ENCODE results near the gene SRP72.
"Not testable (repeated sequence)": the region's sequence is repeated elsewhere in the genome, so short reads cannot be mapped to it uniquely, and the experiment has no call there.

The SRP72 gene

DNA sequence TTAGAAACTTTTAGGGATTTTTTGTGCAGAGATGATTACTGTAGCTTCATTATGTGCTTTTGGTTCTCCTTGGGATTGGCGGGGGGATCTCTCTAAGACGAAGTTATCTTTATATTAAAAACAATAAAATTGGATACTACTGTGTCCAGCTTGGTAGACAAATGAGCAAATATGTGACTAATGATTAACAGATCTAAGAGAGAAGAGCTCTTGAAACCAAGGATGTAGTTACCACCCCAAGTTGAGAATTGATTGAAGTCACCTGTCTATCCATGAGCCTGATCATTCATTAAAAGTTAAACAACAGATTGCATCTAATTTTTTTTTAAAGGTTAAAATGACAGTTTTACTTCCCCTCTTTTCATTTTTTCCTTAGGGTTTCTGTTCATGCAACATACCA, 22.7 kb upstream of the SRP72 start:
- Histone ChIP-seq H3K4me1 (ENCODE audit: insufficient read depth, low read length) (peaks cover 29% of the 10 kb centered on the region), H3K9me3 (ENCODE audit: insufficient read depth, low read length, severe bottlenecking) (no peaks in the 10 kb centered on the region), H2AFZ (ENCODE audit: low read depth, low read length) (no peak overlapping the region), H3K36me3 (ENCODE audit: insufficient read depth, low read length) (peaks cover 99% of the 10 kb centered on the region), H3K79me2 (ENCODE audit: insufficient read depth, low read length) (peaks cover 96% of the 10 kb centered on the region), H3K4me2 (ENCODE audit: insufficient read depth, low read length) (peak overlapping the region; percentile 23; the same call in 1 of the 2 replicates), H3K27me3 (ENCODE audit: insufficient read depth, low read length, poor library complexity) (no peaks in the 10 kb centered on the region), H3K4me3 (ENCODE audit: low read depth in 1 of 2, low read length in 2 of 2) (no peak overlapping the region), H4K20me1 (ENCODE audit: insufficient read depth, low read length) (peaks cover 65% of the 10 kb centered on the region), H3K9ac (ENCODE audit: low read depth, low read length) (no peak overlapping the region), H3K27ac (ENCODE audit: low read length) (no peak overlapping the region)
- ATAC-seq (ENCODE audit: insufficient read depth, low read depth) (no peak), DNase-seq (no peak)
- TF ChIP-seq EZH2 (IDR thresholded peaks at IDR 0.05; ENCODE audit: borderline replicate concordance, low read depth, low read length, severe bottlenecking), result no peak
- TF ChIP-seq, protein P1, sequence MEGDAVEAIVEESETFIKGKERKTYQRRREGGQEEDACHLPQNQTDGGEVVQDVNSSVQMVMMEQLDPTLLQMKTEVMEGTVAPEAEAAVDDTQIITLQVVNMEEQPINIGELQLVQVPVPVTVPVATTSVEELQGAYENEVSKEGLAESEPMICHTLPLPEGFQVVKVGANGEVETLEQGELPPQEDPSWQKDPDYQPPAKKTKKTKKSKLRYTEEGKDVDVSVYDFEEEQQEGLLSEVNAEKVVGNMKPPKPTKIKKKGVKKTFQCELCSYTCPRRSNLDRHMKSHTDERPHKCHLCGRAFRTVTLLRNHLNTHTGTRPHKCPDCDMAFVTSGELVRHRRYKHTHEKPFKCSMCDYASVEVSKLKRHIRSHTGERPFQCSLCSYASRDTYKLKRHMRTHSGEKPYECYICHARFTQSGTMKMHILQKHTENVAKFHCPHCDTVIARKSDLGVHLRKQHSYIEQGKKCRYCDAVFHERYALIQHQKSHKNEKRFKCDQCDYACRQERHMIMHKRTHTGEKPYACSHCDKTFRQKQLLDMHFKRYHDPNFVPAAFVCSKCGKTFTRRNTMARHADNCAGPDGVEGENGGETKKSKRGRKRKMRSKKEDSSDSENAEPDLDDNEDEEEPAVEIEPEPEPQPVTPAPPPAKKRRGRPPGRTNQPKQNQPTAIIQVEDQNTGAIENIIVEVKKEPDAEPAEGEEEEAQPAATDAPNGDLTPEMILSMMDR (IDR thresholded peaks at IDR 0.05; ENCODE audit: borderline replicate concordance, extremely low read depth, low read length, poor library complexity, severe bottlenecking), result no peak

DNA sequence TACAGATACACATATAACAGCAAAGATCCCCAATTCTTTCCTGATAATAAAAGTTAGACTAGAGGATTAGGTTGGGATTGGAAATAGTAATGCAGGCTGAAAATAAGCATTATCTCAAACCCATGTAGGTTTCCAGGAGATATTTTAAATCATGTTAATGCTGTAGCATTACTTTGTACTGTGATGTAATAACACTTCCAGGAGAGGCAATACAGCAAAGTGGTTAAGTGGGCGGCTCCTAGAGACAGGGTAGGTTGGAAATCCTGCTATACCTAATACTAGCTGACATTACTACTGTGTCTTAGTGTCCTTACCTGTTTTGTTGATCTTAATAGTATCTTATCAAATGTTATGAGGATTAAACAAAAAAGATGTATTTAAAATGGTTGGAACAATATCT, 21.7 kb upstream of the SRP72 start:
- no peaks in the 10 kb centered on the region for H3K27me3 ChIP-seq (ENCODE audit: insufficient read depth, low read length, poor library complexity)
- no peak for TF ChIP-seq EZH2 (IDR thresholded peaks at IDR 0.05; ENCODE audit: borderline replicate concordance, low read depth, low read length, severe bottlenecking)
- TF ChIP-seq, protein P1 (IDR thresholded peaks at IDR 0.05; ENCODE audit: borderline replicate concordance, extremely low read depth, low read length, poor library complexity, severe bottlenecking), result no peak
- H3K4me1 ChIP-seq (ENCODE audit: insufficient read depth, low read length), result peaks cover 20% of the 10 kb centered on the region
- H2AFZ ChIP-seq (ENCODE audit: low read depth, low read length), result no peak overlapping the region
- no peak overlapping the region for H3K4me3 ChIP-seq (ENCODE audit: low read depth in 1 of 2, low read length in 2 of 2)
- no peak overlapping the region for H3K9ac ChIP-seq (ENCODE audit: low read depth, low read length)
- H3K9me3 ChIP-seq (ENCODE audit: insufficient read depth, low read length, severe bottlenecking), result no peaks in the 10 kb centered on the region
- H3K79me2 ChIP-seq (ENCODE audit: insufficient read depth, low read length), result peaks cover 86% of the 10 kb centered on the region
- H4K20me1 ChIP-seq (ENCODE audit: insufficient read depth, low read length), result peaks cover 55% of the 10 kb centered on the region; the same call in 1 of the 2 replicates
- DNase-seq (no peak), ATAC-seq (ENCODE audit: insufficient read depth, low read depth) (0 out of 3 replicates have a peak, but pooled peaks have one; percentile 31)
- H3K4me2 ChIP-seq (ENCODE audit: insufficient read depth, low read length), result no peak overlapping the region
- no peak overlapping the region for H3K27ac ChIP-seq (ENCODE audit: low read length)
- H3K36me3 ChIP-seq (ENCODE audit: insufficient read depth, low read length), result peaks cover 98% of the 10 kb centered on the region

DNA sequence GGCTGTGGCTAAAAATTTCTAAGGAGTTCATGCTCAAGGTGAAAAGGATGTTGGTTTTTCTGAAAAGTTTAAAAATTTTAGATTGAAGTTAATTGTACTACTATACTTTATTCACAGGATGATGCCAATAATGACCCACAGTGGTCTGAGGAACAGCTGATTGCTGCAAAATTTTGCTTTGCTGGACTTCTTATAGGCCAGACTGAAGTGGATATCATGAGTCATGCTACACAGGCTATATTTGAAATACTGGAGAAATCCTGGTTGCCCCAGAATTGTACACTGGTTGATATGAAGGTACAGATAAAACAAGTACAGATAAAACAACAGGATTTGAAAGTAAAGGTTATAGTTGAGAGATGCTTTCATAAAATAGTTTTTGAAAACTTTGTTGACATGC, 19.1 kb upstream of the SRP72 start:
- no peak overlapping the region for H3K4me2 ChIP-seq (ENCODE audit: insufficient read depth, low read length)
- no peak overlapping the region for H3K4me3 ChIP-seq (ENCODE audit: low read depth in 1 of 2, low read length in 2 of 2)
- H3K36me3 ChIP-seq (ENCODE audit: insufficient read depth, low read length), result peaks cover 96% of the 10 kb centered on the region
- H2AFZ ChIP-seq (ENCODE audit: low read depth, low read length), result no peak overlapping the region
- H3K9ac ChIP-seq (ENCODE audit: low read depth, low read length), result no peak overlapping the region
- H3K27me3 ChIP-seq (ENCODE audit: insufficient read depth, low read length, poor library complexity), result no peaks in the 10 kb centered on the region
- peaks cover 32% of the 10 kb centered on the region; the same call in 1 of the 2 replicates for H4K20me1 ChIP-seq (ENCODE audit: insufficient read depth, low read length)
- ATAC-seq (ENCODE audit: insufficient read depth, low read depth) (no peak), DNase-seq (no peak)
- peaks cover 68% of the 10 kb centered on the region for H3K79me2 ChIP-seq (ENCODE audit: insufficient read depth, low read length)
- H3K4me1 ChIP-seq (ENCODE audit: insufficient read depth, low read length), result peaks cover 2% of the 10 kb centered on the region; the same call in 1 of the 2 replicates
- no peaks in the 10 kb centered on the region for H3K9me3 ChIP-seq (ENCODE audit: insufficient read depth, low read length, severe bottlenecking)
- no peak overlapping the region for H3K27ac ChIP-seq (ENCODE audit: low read length)
- TF ChIP-seq, protein P1 (IDR thresholded peaks at IDR 0.05; ENCODE audit: borderline replicate concordance, extremely low read depth, low read length, poor library complexity, severe bottlenecking), result no peak
- TF ChIP-seq EZH2 (IDR thresholded peaks at IDR 0.05; ENCODE audit: borderline replicate concordance, low read depth, low read length, severe bottlenecking), result no peak

DNA sequence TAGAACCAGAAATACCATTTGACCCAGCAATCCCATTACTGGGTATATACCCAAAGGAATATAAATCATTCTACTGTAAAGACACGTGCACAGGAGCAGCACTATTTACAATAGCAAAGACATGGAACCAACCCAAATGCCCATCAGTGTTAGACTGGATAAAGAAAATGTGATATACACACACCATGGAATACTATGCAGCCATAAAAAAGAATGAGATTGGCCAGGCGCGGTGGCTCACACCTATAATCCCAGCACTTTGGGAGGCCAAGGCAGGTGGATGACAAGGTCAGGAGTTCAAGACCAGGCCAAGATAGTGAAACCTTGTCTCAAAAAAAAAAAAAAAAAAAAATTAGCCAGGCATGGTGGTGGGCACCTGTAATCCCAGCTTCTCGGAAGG, 17.9 kb upstream of the SRP72 start:
- not testable (repeated sequence) for DNase-seq; H3K27me3 ChIP-seq (ENCODE audit: insufficient read depth, low read length, poor library complexity); H2AFZ ChIP-seq (ENCODE audit: low read depth, low read length); H3K4me2 ChIP-seq (ENCODE audit: insufficient read depth, low read length); H3K4me3 ChIP-seq (ENCODE audit: low read depth in 1 of 2, low read length in 2 of 2); H3K9me3 ChIP-seq (ENCODE audit: insufficient read depth, low read length, severe bottlenecking); H3K9ac ChIP-seq (ENCODE audit: low read depth, low read length); ATAC-seq (ENCODE audit: insufficient read depth, low read depth); H3K4me1 ChIP-seq (ENCODE audit: insufficient read depth, low read length); H3K27ac ChIP-seq (ENCODE audit: low read length)
- peaks cover 66% of the 10 kb centered on the region for H3K79me2 ChIP-seq (ENCODE audit: insufficient read depth, low read length)
- peaks cover 21% of the 10 kb centered on the region; the same call in 1 of the 2 replicates for H4K20me1 ChIP-seq (ENCODE audit: insufficient read depth, low read length)
- H3K36me3 ChIP-seq (ENCODE audit: insufficient read depth, low read length), result peaks cover 96% of the 10 kb centered on the region
